Breast epithelium (tissue), 4 donors: ENCODE data around the gene DNAI1. TPM values are rescaled to one million over a fixed set of nuclear protein-coding genes. Genes with fewer than 3 reads are reported as not detected.
A peak's percentile ranks its signal among the peaks of the same experiment; 100 is the strongest.

ENCODE experiments used
- DNase-seq, 2 donors: peaks; one replicate each; pipeline ENCODE4 v3.0.0-alpha.2; 2019; ENCODE audit warnings: low spot score in 2 of 2
- H3K27ac ChIP-seq, 2 donors: fragments of 200-600 bp; sonication (generic) in 1 of 2; one replicate each; pipeline ENCODE4 v1.5.1; 2016 to 2019; ENCODE audit warnings: mild to moderate bottlenecking in 1 of 2
- H3K27me3 ChIP-seq, 2 donors: fragments of 200-600 bp; sonication (generic) in 1 of 2; one replicate each; pipeline versions ENCODE4 v1.5.1 to v1.6.0; 2017 to 2019; ENCODE audit warnings: control low read depth in 1 of 2, mild to moderate bottlenecking in 1 of 2
- H3K36me3 ChIP-seq: fragments of 200-600 bp; one replicate; pipeline ENCODE4 v1.5.1; 2019
- H3K4me1 ChIP-seq, 2 donors: fragments of 200-600 bp; sonication (generic); one replicate each; pipeline ENCODE4 v1.5.1; 2016 to 2019; ENCODE audit warnings: control low read depth in 1 of 2
- H3K4me3 ChIP-seq, 3 donors: fragments of 200-600 bp; sonication (generic); 1 replicate in 2 of 3; 2 replicates in 1 of 3; pipeline ENCODE4 v1.5.1; 2016 to 2019; ENCODE audit warnings: mild to moderate bottlenecking in 3 of 3, moderate library complexity in 2 of 3
- H3K9me3 ChIP-seq, 2 donors: fragments of 200-600 bp; sonication (generic) in 1 of 2; one replicate each; pipeline ENCODE4 v1.5.1; 2016 to 2019; ENCODE audit warnings: control low read depth in 1 of 2
- POLR2A ChIP-seq: fragments of 450-650 bp; IDR thresholded peaks from one replicate; pipeline ENCODE4 v1.6.1; 2016; ENCODE audit warnings: antibody characterized with exemption, mild to moderate bottlenecking, moderate library complexity
- POLR2AphosphoS5 ChIP-seq, 3 donors: sonication (generic); formaldehyde crosslinking; IDR thresholded peaks; one replicate each; pipeline ENCODE4 v1.6.1; 2017; ENCODE audit warnings: antibody characterized with exemption in 3 of 3
- intact Hi-C: fragments of 100-400 bp; cut with DNase I; formaldehyde crosslinking; loops from one replicate; pipeline ENCODE4 v1.15.1; 2023; ENCODE audit warnings: low total_unique reads
- total RNA-seq, 3 donors: library from RNA; depleted of rRNA; stranded (reverse); fragments of >200 nt; gene quantifications; one replicate each; pipeline ENCODE4 v1.1.0, GENCODE V29; 2016
- TF ChIP-seq, protein P1 (sequence below), 3 donors: fragments of 450-650 bp; IDR thresholded peaks; one replicate each; pipeline ENCODE4 v1.5.1; 2016 to 2017; ENCODE audit warnings: antibody characterized with exemption in 3 of 3, mild to moderate bottlenecking in 3 of 3, moderate library complexity in 3 of 3

DNAI1 gene
- total RNA-seq, 3 donors from 2014 or later = 1.6 to 3.2 TPM; not detected in 1

DNA sequence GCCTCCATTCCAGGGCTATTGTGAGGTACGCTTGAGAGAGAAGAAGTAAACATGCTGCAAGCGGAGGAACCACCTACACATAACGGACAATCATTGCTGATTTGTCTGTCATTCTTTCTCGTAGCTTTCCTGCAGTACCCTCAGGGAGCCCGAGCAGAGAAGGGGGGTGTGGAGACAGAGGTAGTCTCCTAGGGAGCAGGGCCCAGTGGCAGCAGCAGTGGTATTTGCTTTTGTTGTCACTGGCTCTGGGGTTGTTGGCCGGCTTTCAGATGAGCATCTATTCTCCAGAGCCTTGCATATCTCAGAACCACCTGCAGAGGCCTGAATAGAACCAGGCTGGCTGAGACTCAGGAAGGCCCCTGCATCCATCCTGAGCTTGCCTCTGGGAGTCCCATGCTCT is 44.3 kb downstream of the DNAI1 start:
- Histone ChIP-seq H3K9me3 (no peaks in the 10 kb centered on the region), H3K4me3 (peak overlapping the region in 1 of 3 donors; percentile 35), H3K27ac (peak overlapping the region; percentile 48 to 68), H3K27me3 (no peaks in the 10 kb centered on the region), H3K36me3 (no peaks in the 10 kb centered on the region), H3K4me1 (peaks cover 4 to 13% of the 10 kb centered on the region in 2 donors)
- TF ChIP-seq POLR2A (no peak), POLR2AphosphoS5 (IDR thresholded peaks at IDR 0.05) (no peak)
- TF ChIP-seq, protein P1, sequence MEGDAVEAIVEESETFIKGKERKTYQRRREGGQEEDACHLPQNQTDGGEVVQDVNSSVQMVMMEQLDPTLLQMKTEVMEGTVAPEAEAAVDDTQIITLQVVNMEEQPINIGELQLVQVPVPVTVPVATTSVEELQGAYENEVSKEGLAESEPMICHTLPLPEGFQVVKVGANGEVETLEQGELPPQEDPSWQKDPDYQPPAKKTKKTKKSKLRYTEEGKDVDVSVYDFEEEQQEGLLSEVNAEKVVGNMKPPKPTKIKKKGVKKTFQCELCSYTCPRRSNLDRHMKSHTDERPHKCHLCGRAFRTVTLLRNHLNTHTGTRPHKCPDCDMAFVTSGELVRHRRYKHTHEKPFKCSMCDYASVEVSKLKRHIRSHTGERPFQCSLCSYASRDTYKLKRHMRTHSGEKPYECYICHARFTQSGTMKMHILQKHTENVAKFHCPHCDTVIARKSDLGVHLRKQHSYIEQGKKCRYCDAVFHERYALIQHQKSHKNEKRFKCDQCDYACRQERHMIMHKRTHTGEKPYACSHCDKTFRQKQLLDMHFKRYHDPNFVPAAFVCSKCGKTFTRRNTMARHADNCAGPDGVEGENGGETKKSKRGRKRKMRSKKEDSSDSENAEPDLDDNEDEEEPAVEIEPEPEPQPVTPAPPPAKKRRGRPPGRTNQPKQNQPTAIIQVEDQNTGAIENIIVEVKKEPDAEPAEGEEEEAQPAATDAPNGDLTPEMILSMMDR (IDR thresholded peaks at IDR 0.05) = no peak
- intact Hi-C loops = loop anchor here (5.0 kb wide), 1 partner anchor 696 kb away; no protein-coding TSS in a partner anchor
- DNase-seq = peak in 1 of 2 donors; percentile 42

DNA sequence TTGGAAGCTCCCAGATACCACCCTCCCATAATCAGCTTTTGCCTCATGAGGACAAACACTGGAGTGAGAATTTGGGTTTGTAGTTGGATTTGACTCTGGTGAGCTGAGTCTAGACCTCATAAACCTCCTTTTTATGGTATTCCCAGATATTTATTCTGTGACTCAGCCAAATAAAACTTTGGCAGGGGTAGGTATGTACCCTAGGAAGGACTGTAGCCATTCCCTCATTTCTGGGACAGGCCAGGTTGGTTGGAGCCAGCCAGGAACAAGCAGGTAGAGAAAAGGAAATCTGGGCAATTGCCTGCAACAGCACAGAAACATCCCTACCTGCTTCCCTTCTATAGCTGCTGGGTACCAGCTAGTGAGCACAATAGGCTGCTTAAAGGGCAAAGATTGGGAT is 44.8 kb downstream of the DNAI1 start:
- no peak for DNase-seq
- Histone ChIP-seq H3K36me3 (no peaks in the 10 kb centered on the region), H3K4me3 (no peak overlapping the region), H3K27ac (no peak overlapping the region), H3K4me1 (peaks cover 4 to 13% of the 10 kb centered on the region in 2 donors), H3K9me3 (no peaks in the 10 kb centered on the region), H3K27me3 (no peaks in the 10 kb centered on the region)
- intact Hi-C loops = loop anchor here (5.0 kb wide), 1 partner anchor 696 kb away; no protein-coding TSS in a partner anchor
- TF ChIP-seq POLR2A = no peak
- TF ChIP-seq, protein P1 (IDR thresholded peaks at IDR 0.05) = no peak
- no peak for TF ChIP-seq POLR2AphosphoS5 (IDR thresholded peaks at IDR 0.05)

DNA sequence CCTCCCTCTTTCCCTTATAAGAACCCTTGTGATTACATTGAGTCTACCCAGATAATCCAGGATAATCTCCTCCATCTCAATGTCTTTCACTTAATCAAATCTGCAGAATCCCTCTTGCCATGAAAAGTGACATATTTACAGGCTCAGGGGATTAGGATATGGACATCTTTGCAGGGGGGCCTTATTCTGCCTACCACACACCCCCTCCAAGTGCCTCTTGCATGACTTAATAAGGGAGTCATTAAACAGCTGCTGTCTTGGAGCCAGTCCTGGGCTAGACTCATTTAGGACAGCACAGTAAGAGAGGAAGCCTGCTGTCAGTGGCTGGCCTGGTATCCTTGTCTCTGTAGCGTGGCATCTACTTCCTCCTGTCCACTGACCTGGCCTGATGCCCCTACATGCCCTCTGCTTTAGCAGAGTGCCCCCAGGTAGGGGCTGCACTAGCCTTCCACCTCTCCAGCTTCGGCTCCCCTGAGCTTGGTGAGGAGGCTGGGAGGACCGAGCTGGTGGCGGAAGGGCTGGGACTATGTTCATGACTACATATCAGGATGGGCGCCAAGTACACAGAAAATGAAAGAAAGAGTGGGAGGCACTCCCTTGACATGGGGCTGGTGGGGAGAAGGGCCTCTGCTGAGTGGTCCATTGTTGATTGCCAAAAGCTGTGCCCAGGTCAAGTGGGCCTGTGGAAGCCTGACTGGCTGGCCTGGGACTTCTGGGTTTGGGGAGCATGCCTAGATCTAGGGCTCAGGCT is 46.9 kb downstream of the DNAI1 start:
- H3K36me3 ChIP-seq = no peaks in the 10 kb centered on the region
- no peak for DNase-seq
- H3K4me3 ChIP-seq = no peak overlapping the region
- H3K27me3 ChIP-seq = no peaks in the 10 kb centered on the region
- H3K4me1 ChIP-seq = peaks cover 4 to 13% of the 10 kb centered on the region in 2 donors
- H3K27ac ChIP-seq = no peak overlapping the region
- intact Hi-C loops = no loop called here
- no peaks in the 10 kb centered on the region for H3K9me3 ChIP-seq
- no peak for TF ChIP-seq POLR2AphosphoS5 (IDR thresholded peaks at IDR 0.05)
- TF ChIP-seq POLR2A = no peak
- TF ChIP-seq, protein P1 (IDR thresholded peaks at IDR 0.05) = no peak

DNA sequence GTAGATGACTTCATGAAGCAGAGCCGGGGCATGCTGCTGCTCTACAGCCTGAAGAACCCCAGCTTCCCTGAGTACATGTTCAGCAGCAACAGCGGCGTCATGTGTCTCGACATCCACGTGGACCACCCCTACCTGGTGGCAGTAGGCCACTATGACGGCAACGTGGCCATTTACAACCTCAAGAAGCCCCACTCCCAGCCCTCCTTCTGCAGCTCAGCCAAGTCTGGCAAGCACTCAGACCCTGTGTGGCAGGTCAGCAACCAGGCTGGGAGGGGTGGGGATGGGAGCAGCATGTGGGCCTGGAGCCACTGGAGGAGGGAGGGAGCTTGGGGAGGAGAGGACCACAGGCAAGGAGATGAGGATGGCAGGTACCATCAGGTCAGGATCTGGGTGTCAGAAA is 48.0 kb downstream of the DNAI1 start:
- Histone ChIP-seq H3K4me3 (no peak overlapping the region), H3K9me3 (no peaks in the 10 kb centered on the region), H3K36me3 (no peaks in the 10 kb centered on the region), H3K27me3 (no peaks in the 10 kb centered on the region), H3K4me1 (peaks cover 4 to 8% of the 10 kb centered on the region in 2 donors), H3K27ac (no peak overlapping the region)
- no peak for DNase-seq
- TF ChIP-seq POLR2AphosphoS5 (IDR thresholded peaks at IDR 0.05) = no peak
- TF ChIP-seq, protein P1 (IDR thresholded peaks at IDR 0.05) = no peak
- no peak for TF ChIP-seq POLR2A
- intact Hi-C loops = no loop called here

DNA sequence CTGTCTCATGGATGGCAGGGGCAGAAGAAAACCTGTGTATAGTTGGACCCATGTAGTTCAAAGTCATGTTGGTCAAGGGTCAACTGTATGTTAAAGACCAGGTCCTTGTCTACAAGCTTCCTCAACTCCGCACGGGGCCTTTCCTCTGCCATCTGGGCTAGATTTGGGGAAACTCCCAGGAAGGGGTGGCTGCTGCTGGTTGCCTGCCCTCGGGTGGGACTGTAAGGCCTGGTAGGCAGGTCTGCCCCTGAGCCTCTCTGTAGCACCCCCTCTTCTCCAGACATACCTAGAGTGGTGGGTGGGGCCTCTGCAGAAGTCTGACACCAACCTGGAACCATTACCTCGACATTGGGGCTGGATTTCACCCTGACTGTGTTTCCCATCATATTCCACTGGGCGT is 49.0 kb downstream of the DNAI1 start:
- Histone ChIP-seq H3K4me3 (no peak overlapping the region), H3K4me1 (peaks cover 0 to 3% of the 10 kb centered on the region in 2 donors), H3K27ac (no peak overlapping the region), H3K27me3 (no peaks in the 10 kb centered on the region), H3K36me3 (no peaks in the 10 kb centered on the region), H3K9me3 (no peaks in the 10 kb centered on the region)
- intact Hi-C loops = no loop called here
- no peak for DNase-seq
- TF ChIP-seq POLR2A = no peak
- TF ChIP-seq POLR2AphosphoS5 (IDR thresholded peaks at IDR 0.05) = no peak
- TF ChIP-seq, protein P1 (IDR thresholded peaks at IDR 0.05) = no peak
